Subcutaneous preadipocyte (primary cell): ENCODE data around the gene NEK11. TPM values are rescaled to one million over a fixed set of nuclear protein-coding genes. Genes with fewer than 3 reads are reported as not detected.

Source experiments
- small RNA-seq: library from RNA; depleted of rRNA; stranded (forward); fragments of <200 nt; gene quantifications from one replicate; pipeline ENCODE3, GENCODE V24; 2012
- total RNA-seq: library from RNA; depleted of rRNA; stranded (reverse); fragments of >200 nt; gene quantifications from 2 replicates; pipeline ENCODE4 v1.2.3, GENCODE V29; 2012

Gene NEK11
- 3.5 and 5.1 TPM in 2 replicates for total RNA-seq

GRCh38 chr3:131026321-131027151 lies at the start of gene NEK11, which contains the start of gene ASTE1:
Gene NEK11 (plus strand): TSS chr3:131026877. CDS start chr3:131029709, 2,832 bp downstream.
Gene ASTE1 (minus strand): TSS chr3:131026825. CDS start chr3:131025306, 1,519 bp downstream.

GRCh38 chr3:131381445-131382291 lies 355.0 kb downstream of the NEK11 start, which contains the start of gene NUDT16:
Gene NUDT16 (plus strand): TSS chr3:131381774. CDS start chr3:131381805, 31 bp downstream.

Small RNAs within 50 kb of the gene (small RNA-seq; reads per million reads assigned to genes)
- gene RNU6-726P: not detected

Other genes with a start within 250 kb of the NEK11 start
- gene ATP2C1, start 132.8 kb upstream of the NEK11 start, total RNA-seq: 67.6 and 70.9 TPM in 2 replicates
- gene ASTE1, start 52 bp upstream of the NEK11 start, total RNA-seq: 6.6 and 7.2 TPM in 2 replicates